NCI-H526 (cell line): ENCODE data around the gene KIAA1755.
"Not testable (repeated sequence)": the region's sequence is repeated elsewhere in the genome, so short reads cannot be mapped to it uniquely, and the experiment has no call there.

Source experiments
- DNase-seq, 2 experiments: peaks; one replicate each; lab custom pipeline; 2025; lab: John Stamatoyannopoulos, UW

Gene KIAA1755

DNA sequence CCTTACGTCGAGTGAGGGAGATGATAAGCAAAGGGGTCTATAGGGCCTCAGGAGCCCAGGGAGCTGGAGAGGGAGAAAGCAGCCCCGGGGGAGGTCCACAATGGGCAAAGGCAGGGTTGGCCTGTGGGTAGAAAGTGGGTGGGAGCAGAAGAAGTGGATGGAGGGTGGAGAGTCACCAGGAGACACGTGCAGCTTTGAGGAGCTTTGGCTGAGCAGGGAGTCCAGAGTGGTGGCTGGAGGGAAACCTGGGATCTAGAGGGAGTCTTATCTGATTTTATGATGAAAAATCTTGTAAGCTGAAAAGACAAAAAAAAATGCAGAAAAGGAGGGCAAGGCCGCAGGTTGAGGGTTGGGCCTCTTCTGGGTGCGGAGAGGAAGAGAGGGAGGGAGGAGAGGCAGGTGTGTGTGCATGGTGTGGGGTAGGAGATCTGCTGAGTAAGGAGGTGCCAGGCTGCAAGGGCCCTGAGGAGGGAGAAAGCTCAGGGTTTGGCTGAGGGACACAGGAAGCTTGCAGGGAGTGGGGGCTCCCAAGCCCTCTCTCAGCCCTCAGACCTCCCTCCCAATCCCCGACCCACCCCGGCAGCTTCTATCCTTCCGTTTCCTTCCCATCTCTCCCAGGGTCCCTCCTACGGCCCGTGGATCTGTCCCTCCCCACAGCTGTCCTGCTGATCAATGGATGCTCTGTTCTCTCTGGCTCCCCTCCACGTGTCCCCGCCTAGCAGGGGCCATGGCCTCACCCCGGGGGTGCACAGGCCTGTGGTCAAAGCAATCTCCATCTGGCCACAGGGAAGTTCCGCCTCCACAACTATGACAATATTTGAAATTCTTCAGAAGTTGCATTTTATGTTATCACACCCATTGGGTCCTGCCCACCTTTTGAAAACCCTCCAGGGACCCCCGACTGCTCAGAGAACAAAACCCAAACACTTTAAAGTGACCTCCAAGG lies 26.3 kb upstream of the KIAA1755 start:
- no peak for DNase-seq

DNA sequence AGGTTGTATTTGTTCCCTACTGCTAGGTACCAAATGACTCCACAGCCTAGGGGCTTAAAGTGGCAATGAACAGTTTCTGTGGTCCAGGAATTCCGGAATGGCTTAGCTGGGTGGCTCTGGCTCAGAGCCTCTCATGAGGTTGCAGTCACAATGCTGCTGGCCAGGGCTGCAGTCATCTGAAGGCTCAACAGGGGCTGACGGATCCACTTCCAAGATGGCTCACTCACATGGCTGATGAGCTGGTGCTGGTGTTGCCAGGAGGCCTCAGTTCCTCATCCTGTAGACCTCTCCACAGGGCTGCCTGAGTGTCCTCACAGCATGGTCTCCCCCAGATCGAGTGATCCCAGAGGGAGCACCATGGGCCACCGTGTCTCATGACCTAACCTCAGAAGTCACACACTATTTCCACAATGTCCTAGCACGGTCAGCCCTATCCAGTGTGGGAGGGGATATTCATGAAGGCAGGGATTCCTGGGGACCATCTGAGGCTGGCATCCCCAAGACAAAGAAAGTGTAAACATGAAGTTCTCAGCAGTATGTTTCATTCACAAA lies 24.4 kb upstream of the KIAA1755 start:
- DNase-seq = no peak

DNA sequence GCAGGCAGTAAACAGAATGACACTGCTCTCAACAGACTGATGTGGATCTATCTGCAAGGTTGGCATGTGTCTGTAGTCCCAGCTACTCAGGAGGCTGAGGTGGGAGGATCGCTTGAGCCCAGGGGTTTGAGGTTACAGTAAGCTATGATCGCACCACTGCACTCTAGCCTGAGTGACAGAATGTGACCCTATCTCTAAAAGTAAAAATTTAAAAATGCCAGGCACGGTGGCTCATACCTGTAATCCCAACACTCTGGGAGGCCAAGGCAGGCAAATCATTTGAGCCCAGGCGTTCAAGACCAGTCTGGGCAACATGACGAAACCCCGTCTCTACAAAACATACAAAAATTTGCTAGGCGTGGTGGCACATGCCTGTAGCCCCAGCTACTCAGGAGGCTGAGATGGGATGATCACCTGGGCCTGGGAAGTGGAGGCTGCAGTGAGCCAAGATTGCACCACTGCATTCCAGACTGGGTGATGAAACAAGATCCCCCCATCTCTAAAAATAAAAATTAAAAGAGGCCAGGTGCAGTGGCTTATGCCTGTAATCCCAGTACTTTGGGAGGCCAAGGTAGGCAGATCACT lies 23.6 kb upstream of the KIAA1755 start:
- not testable (repeated sequence) for DNase-seq

DNA sequence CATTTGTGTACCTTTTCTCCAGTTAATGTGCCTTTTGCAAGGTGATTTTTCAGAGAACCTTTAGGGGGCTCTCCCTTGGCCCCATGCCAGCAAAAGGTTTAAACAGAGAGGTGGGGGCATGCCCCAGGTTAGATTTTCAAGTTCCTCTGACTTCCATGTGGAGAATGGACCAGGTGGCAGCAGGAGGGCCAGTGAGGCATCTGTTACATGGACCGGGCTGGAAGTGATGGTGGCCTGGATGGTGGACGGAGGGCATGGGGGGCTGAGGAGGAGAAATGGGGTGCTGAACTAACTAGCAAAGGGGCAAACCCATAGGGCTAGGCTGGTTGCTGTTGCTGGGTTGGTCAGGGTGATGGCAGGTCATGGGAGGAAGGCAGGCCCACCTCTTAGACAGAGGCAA lies 22.7 kb upstream of the KIAA1755 start:
- DNase-seq = no peak

DNA sequence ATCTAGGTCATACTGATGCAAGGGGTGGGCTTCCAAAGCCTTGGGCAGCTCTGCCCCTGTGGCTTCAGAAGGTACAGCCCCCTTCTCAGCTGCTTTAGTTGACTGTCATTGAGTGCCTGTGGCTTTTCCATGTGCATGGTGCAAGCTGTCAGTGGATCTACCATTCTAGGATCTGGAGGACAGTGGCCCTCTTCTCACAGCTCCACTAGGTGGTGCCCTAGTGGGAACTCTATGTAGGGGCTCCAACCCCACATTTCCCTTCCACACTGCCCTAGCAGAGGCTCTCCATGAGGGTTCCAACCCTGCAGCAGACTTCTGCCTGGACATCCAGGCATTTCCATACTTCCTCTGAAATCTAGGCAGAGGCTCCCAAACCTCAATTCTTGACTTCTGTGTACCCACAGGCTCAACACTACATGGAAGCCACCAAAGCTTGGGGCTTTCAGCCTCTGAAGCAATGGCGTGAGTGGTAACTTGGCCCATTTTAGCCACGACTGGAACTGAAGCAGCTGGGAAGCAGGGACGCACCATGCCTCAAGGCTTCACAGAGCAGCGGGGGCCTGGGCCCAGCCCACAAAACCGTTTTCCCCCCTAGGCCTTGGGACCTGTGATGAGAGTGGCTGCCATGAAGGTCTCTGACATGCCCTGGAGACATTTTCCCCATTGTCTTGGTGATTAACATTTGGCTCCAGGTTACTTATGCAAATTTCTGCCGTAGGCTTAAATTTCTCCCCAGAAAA lies 20.8 kb upstream of the KIAA1755 start:
- not testable (repeated sequence) for DNase-seq

DNA sequence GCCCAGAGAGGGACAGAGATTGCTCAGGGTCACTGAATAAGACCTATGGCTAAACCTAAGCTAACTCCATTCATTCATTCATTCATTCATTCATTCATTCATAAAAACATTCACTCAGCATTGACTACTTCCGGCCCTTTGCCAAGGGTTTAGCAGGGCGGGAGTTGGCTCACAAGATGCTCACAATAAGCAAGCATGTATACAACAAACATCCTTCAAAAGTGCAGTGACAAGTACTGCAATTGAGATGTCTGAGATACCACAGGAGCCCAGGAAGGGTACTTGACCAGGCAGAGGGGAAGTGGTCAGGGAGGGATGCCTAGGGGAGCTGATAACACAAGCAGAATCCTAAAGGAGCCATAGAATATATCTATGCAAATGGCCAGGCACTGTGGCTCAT lies 18.2 kb upstream of the KIAA1755 start:
- no peak for DNase-seq

DNA sequence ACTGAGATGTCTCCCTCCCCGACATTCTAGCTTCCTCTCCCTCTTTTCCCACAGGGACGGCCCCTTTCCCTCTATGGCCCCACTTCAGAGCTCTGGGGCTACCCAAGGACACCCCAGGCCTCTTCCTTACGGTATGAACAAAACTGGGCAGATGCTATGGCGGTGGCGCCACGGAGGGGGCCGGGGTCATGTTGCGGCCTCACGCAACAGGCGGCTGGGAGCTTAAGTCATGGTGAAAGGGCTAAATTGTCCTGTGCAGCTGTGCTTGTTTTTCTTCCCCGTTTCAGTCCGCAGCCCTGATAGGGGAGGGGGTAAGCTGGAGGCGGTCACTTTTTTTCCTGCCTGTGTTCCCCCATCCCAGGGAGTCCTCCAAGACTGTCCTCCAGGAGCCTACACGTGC lies 17.6 kb upstream of the KIAA1755 start:
- DNase-seq = no peak

DNA sequence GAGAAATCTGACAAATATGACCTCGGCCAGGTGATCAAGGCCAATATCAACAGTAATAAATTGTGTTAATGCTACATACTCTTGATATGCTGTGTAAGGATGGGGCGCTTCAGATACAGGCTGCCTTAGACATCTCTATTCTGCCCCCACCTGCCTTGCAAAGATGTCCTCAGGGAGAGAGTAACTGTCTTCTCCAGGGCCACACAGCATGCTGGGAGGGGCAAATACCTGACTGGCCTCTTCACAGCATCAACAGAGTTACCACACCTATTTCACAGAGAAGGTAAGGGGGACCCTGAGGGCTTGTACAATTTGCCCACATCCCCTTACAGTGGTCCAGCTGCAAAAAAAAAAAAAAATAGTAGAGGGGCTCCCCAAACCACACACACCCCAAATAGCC lies 17.2 kb upstream of the KIAA1755 start:
- DNase-seq = no peak

DNA sequence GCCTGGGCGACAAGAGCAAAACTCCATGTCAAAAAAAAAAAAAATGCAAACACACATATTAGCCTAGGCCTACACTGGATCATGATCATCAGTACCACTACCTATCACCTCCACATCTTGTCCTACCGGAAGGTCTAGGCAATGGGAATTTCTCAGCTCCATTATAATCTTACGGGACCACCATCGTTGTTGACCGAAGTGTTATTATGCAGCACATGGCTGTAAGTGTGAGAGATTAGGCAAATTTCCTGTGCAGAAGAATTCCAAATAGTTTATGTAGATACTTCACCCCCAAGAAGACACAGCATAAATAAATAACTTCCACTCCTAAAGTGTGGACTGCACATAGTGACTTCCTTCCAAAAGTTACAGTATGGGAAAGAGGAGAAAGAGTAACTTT lies 16.8 kb upstream of the KIAA1755 start:
- DNase-seq = no peak

DNA sequence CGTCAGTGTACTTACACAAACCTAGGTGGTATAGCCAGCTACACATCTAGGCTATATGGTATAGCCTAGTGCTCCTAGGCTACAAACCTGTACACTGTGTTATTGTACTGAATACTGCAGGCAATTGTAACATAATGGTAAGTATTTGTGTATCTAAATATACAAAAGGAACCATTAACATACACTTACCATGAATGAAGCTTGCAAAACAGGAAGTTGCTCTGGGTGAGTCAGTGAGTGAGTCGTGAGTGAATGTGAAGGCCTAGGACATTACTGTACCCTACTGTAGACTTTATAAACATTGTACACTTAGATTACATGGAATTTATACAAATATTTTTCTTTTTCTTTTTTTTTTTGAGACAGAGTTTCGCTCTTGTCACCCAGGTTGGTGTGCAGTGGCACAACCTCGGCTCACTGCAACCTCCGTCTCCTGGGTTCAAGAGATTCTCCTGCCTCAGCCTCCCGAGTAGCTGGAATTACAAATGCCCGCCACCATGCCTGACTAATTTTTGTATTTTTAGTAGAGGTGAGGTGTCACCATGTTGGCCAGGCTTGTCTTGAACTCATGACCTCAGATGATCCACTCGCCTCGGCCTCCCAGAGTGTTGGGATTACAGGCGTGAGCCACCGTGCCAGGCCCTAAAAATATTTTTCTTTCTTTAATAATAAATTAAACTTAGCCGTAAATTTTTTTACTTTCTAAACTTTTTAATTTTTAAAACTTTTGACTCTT lies 15.4 kb upstream of the KIAA1755 start:
- DNase-seq = peak in 1 of 2 experiments; percentile 9

DNA sequence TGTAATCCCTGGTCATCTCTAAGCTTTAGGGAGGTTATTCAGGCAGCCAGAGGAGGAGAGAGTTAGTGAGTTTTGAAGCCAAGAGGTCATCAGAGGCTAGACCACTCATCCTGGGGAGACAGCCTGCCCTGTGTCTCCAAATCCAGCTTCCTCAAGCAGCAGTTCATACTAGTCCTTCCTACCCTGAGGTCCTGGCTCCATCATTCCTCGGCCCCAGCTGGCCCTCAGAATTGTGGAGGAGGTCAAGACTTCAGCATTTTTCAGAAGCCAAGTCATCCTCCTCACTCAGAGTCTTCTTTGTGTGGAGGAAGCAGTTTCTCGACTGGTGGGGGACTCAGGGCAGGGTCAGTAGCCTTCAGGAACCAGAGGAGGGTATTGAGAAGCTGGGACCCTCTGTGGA lies 12.4 kb upstream of the KIAA1755 start:
- no peak for DNase-seq

DNA sequence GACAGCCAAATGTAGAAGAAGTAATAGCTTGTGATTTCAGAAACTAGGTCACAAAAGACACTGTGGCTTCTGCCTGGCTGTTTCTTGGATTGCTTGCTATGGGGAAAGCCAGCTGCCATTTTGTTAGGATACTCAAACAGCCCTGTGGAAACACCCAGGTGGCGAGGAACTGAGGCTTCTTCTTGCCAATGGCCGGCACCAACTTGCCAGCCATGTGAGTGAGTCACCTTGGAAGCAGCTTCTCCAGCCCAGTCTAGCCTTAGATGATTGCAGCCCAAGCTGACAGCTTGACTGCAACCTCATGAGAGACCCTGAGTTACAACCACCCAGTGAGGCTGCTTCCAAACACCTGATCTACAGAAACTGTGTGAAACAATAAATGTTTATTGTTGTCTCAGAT lies 11.9 kb upstream of the KIAA1755 start:
- DNase-seq = no peak

DNA sequence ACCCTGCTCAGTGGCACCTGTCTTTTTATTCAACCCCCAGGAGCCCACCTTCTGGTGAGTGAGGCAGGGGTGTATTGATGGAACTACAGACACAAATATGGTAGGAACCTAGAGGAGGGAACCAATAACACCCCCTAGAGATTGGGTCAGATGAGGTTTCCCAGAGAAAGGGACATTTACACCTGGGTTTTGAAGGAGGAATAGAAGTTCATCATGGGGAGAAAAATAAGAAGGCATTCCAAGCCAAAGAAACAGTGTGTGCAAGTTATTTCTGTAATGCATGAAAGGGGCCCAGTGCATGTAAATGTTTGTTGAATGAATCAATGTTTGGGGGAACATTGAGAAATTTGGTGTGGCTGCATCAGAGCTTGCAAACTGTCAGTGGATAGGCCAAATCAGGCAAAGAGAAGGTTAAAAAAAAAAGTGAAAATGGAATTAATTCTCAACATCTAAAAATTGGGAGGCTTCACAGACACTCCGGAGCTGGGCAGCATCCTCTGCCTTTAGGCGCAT lies 11.1 kb upstream of the KIAA1755 start:
- no peak for DNase-seq

DNA sequence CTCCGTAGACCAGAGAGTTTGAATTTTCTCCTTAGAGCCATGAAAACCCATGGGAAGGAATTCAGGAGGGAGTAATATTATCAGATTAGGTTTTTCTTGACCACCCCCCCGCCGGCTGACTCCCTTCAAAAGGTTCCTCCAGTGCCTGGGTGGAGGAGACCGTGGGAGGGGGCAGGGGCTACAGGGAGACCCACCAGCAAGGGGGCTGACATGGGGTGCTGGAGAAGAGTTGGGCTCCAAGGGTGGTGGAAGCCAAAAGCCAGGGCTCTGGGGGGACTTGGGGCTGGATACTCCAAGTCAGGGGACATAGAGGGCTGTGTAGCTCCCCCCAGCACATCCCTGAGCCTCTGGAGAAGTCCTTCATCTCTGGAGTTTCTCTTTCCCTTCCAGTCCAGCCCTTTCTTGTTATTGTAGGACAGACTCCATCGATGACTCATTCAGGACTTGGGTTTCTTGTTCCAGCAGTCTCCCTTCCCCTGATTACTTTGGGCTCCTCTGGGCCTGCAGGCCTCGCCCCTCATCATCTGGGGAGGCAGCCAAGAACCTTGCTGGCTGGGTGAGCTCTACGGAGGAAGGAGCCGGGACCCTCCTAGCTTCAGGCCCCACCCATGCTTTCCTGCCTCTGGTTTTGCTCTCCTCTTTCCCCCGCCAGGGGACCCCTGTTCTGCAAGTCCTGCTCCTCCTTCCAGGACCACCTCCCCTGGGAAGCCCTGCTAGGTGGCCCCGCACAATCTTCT lies 10.5 kb upstream of the KIAA1755 start:
- DNase-seq = no peak

DNA sequence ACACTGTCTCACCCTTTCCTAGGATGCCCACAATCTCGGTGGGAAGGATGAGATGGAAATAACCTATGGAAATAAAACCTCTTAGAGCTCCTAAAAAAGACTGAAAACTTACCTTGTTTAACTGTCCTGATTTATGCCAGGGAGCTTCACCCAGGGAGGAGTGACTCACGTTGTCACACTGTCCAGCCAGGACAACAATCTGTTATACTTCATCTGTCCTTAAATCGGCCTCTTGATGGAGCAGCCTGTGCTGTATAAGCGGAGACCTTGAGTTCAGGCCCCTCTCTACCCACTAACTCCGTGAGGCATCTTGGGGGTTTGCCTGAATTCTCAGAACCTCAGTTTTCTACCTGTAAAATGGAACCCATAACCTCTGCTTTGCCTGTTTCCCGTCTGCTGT lies 9.2 kb upstream of the KIAA1755 start:
- no peak for DNase-seq

DNA sequence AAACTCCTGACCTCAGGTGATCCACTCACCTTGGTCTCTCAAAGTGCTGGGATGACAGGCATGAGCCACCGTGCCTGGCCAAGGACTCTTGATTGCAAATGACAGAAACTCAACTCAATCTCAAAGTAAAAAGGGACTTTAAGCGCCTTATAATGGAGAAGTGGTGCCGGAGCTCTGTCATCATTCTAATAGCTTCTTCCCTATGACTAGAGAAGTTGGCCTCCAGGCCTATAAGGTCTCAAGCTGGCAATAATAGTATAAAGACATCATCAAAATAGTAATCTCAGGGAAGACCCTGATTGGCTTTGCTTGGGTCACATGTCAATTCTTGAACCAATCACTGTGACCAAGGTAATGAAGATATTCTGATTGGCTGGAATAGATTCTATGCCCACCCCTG lies 8.5 kb upstream of the KIAA1755 start:
- DNase-seq = no peak

DNA sequence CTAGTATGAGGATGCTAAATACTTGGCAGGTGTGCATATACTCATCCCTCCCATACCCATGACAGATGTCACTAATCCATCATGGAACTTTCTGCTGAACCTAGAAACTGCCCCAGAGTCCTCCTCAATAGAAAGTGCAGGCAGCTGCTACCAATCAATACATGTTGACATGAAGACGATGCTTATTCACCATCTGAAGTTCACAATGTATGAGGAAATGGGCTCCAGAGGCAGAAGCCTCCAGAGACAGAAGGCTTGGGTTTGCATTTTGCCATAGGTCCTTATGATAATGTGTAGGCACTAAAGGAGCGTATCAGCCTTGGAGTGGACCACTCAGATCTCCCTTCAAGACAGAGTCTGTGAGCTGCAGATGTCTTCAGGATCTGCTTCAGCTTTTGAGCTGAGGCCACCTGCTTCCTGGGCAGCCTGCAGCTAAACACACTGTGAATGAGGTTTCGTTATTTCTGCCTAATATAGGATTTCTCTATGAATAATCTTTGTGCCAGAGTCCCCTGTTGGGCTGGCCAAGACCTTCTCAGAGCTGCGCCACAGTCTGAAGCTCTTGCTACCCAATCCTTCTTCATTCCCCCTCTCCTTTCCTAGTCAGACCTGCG lies 7.5 kb upstream of the KIAA1755 start:
- no peak for DNase-seq

DNA sequence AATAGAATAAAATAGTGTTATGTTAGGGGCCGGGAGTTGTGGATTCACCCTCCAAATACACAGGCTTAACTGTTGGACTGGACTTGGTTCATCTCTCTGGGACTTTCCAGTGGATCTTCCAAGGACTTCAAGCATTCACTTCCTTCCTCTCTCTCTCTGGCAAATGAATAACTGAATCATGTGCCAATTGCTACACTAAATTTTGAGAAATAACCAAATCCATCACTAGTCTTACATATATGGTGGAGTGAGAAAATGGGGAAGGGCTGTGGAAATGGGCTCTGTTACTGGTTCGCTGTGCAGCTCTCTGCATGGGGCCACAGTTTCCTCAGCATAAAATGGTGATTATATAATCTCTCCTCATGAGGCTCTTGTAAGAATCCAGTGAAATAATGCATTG lies 6.8 kb upstream of the KIAA1755 start:
- DNase-seq = no peak

DNA sequence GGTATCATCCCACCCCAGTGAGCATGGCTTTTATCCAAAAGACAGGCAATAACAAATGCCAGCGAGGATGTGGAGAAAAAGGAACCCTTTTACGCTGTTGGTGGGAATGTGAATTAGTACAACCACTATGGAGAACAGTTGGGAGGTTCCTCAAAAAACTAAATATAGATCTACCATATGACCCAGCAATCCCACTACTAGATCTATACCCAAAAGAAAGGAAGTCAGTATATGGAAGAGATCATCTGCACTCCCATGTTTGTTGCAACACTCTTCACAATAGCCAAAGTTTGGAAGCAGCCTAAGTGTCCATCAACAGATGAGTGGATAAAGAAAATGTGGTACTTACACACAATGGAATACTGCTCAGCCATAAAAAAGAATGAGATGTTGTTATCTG lies 5.9 kb upstream of the KIAA1755 start:
- no peak for DNase-seq

DNA sequence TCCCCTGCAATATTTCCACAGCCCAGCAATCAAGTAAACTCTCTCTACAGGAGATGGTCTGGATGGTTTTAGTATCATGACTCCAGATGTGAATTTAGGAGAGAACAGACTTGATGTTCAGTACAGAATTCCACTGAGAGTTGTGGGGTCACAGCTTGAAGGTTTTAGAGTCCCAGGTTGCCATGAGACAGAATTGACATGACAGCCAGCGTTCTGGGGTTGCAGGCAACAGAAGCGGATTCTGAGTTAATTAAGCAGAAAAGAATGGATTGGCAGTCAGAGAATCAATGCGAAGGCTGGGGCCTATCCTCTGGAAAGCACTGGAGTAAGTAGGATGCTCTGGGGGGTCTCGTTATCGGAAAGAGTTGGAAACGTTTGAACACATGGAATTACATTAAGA lies 2.4 kb upstream of the KIAA1755 start:
- no peak for DNase-seq

DNA sequence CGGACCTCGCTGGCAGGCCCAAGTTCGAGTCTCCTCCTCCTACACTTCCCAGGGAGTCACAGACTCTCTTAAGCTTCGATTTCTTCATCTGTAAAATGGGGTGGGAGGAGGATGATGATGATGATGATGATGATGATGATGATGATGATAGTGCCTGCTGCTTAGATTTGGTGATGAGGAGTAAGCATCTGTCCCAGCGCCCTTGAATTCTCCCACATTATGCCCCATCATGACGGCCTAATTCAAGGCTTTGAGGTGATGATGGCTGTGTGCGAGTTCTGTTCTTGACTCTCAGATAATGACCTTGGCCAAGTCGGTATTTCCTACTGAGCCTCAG lies 487 bp upstream of the KIAA1755 start:
- no peak for DNase-seq
